HG03175 (cell line): ENCODE results near the gene SLC17A4.
"Not testable (repeated sequence)": the region's sequence is repeated elsewhere in the genome, so short reads cannot be mapped to it uniquely, and the experiment has no call there.

ENCODE experiments used
- ATAC-seq: cut with Tn5 transposase; IDR thresholded peaks from one replicate; pipeline ENCODE4 v1.9.1; 2021; ENCODE audit warnings: mild to moderate bottlenecking, moderate library complexity; ENCODE audit not compliant: unreplicated experiment

The SLC17A4 gene

GRCh38 chr6:25748601-25749517 is 5.7 kb upstream of the SLC17A4 start:
- not testable (repeated sequence) for ATAC-seq

GRCh38 chr6:25749837-25750236 is 4.7 kb upstream of the SLC17A4 start:
- ATAC-seq: no peak

- ATAC-seq: no peak
Measured at GRCh38 chr6:25750906-25751305, 3.6 kb upstream of the SLC17A4 start.

GRCh38 chr6:25753079-25753478 is 1.5 kb upstream of the SLC17A4 start:
- no peak for ATAC-seq

- ATAC-seq: no peak
Measured at GRCh38 chr6:25755483-25755882, 941 bp downstream of the SLC17A4 start.

- no peak for ATAC-seq
Measured at GRCh38 chr6:25756382-25757363, 2.1 kb downstream of the SLC17A4 start.

- no peak for ATAC-seq
Measured at GRCh38 chr6:25757936-25758642, 3.5 kb downstream of the SLC17A4 start.

GRCh38 chr6:25764611-25765010 is 10.1 kb downstream of the SLC17A4 start:
- ATAC-seq: no peak

GRCh38 chr6:25768566-25768965 is 14.0 kb downstream of the SLC17A4 start:
- ATAC-seq: no peak

- no peak for ATAC-seq
Measured at GRCh38 chr6:25769983-25770382, 15.4 kb downstream of the SLC17A4 start.

- ATAC-seq: no peak
Measured at GRCh38 chr6:25774120-25774715, 19.7 kb downstream of the SLC17A4 start.

- no peak for ATAC-seq
Measured at GRCh38 chr6:25777031-25777430, 22.5 kb downstream of the SLC17A4 start.

GRCh38 chr6:25777856-25778649 is 23.5 kb downstream of the SLC17A4 start:
- ATAC-seq: no peak

- no peak for ATAC-seq
Measured at GRCh38 chr6:25781134-25781533, 26.6 kb downstream of the SLC17A4 start.

GRCh38 chr6:25787428-25787827 is 32.9 kb downstream of the SLC17A4 start:
- no peak for ATAC-seq

GRCh38 chr6:25788305-25788922 is 33.9 kb downstream of the SLC17A4 start:
- ATAC-seq: no peak

GRCh38 chr6:25789475-25789874 is 34.9 kb downstream of the SLC17A4 start:
- ATAC-seq: no peak

GRCh38 chr6:25792016-25792415 is 37.5 kb downstream of the SLC17A4 start:
- no peak for ATAC-seq

GRCh38 chr6:25793970-25794369 is 39.4 kb downstream of the SLC17A4 start:
- no peak for ATAC-seq
